GM04504 (cell line): ENCODE measurements around the gene CACNA2D4.
A peak's percentile ranks its signal among the peaks of the same experiment; 100 is the strongest.

Experiments
- DNase-seq: peaks from one replicate; pipeline ENCODE4 v3.0.0-alpha.2; 2012; ENCODE audit warnings: low read depth

The CACNA2D4 gene

GRCh38 chr12:1815814-1816729 lies 102.4 kb downstream of the CACNA2D4 start:
- no peak for DNase-seq

GRCh38 chr12:1815108-1815507 lies 103.3 kb downstream of the CACNA2D4 start:
- no peak for DNase-seq

GRCh38 chr12:1814266-1814665 lies 104.2 kb downstream of the CACNA2D4 start:
- DNase-seq = no peak

GRCh38 chr12:1812650-1813302 lies 105.7 kb downstream of the CACNA2D4 start:
- no peak for DNase-seq

GRCh38 chr12:1811948-1812291 lies 106.5 kb downstream of the CACNA2D4 start:
- no peak for DNase-seq

GRCh38 chr12:1811281-1811947 lies 107.0 kb downstream of the CACNA2D4 start:
- no peak for DNase-seq

- no peak for DNase-seq
These were observed 107.5 kb downstream of the CACNA2D4 start for GRCh38 chr12:1810931-1811280.

GRCh38 chr12:1810201-1810930 lies 108.1 kb downstream of the CACNA2D4 start:
- DNase-seq = no peak

- DNase-seq = no peak
These were observed 108.8 kb downstream of the CACNA2D4 start for GRCh38 chr12:1809591-1810190.

- no peak for DNase-seq
These were observed 109.5 kb downstream of the CACNA2D4 start for GRCh38 chr12:1808798-1809480.

- DNase-seq = no peak
These were observed 110.2 kb downstream of the CACNA2D4 start for GRCh38 chr12:1808036-1808797.

- no peak for DNase-seq
These were observed 111.2 kb downstream of the CACNA2D4 start for GRCh38 chr12:1807087-1807860.

- DNase-seq = peak; percentile 16
These were observed 112.0 kb downstream of the CACNA2D4 start for GRCh38 chr12:1806301-1807086.

GRCh38 chr12:1805441-1806081 lies 112.9 kb downstream of the CACNA2D4 start:
- no peak for DNase-seq

GRCh38 chr12:1804545-1805332 lies 113.7 kb downstream of the CACNA2D4 start:
- peak; percentile 74 for DNase-seq

- DNase-seq = no peak
These were observed 114.7 kb downstream of the CACNA2D4 start for GRCh38 chr12:1803736-1804135.

- no peak for DNase-seq
These were observed 117.0 kb downstream of the CACNA2D4 start for GRCh38 chr12:1801303-1801975.
